Trophoblast cell (in vitro differentiated cells and primary cell): ENCODE data around the gene PHACTR1.

Experiments
- DNase-seq, 2 donors: peaks; one replicate each; pipeline ENCODE4 v3.0.0-alpha.2; 2016
- H2AFZ ChIP-seq: 2 replicates; pipeline ENCODE4 v1.6.1; 2013; ENCODE audit warnings: low read length, moderate library complexity, mild to moderate bottlenecking; ENCODE audit not compliant: insufficient read depth, poor library complexity
- H2AK5ac ChIP-seq: 2 replicates; pipeline ENCODE4 v1.6.1; 2013; ENCODE audit warnings: mild to moderate bottlenecking, low read length
- H2BK120ac ChIP-seq: 2 replicates; pipeline ENCODE4 v1.6.1; 2013; ENCODE audit warnings: low read length, mild to moderate bottlenecking, moderate library complexity; ENCODE audit not compliant: insufficient read depth, poor library complexity
- H2BK12ac ChIP-seq: 2 replicates; pipeline ENCODE4 v1.6.1; 2013; ENCODE audit warnings: mild to moderate bottlenecking, low read length, moderate library complexity
- H2BK5ac ChIP-seq: 2 replicates; pipeline ENCODE4 v1.6.1; 2013; ENCODE audit warnings: low read length, low read depth, moderate library complexity, mild to moderate bottlenecking; ENCODE audit not compliant: poor library complexity
- H3K14ac ChIP-seq: 2 replicates; pipeline ENCODE4 v1.6.1; 2013; ENCODE audit warnings: mild to moderate bottlenecking, low read length
- H3K18ac ChIP-seq: 2 replicates; pipeline ENCODE4 v1.6.1; 2013; ENCODE audit warnings: mild to moderate bottlenecking, low read length
- H3K23ac ChIP-seq: 2 replicates; pipeline ENCODE4 v1.6.1; 2013; ENCODE audit warnings: low read length
- H3K27ac ChIP-seq: 2 replicates; pipeline ENCODE4 v1.5.1; 2013; ENCODE audit warnings: low read depth, mild to moderate bottlenecking, inconsistent platforms, low read length, moderate library complexity
- H3K27me3 ChIP-seq: 2 replicates; pipeline ENCODE4 v1.6.1; 2013; ENCODE audit warnings: inconsistent platforms, mild to moderate bottlenecking, low read length, moderate library complexity; ENCODE audit not compliant: insufficient read depth
- H3K36me3 ChIP-seq, 2 experiments: 1 replicate in 1 of 2; 2 replicates in 1 of 2; pipeline ENCODE4 v1.6.1; 2013; ENCODE audit warnings: low read length in 2 of 2, mild to moderate bottlenecking in 2 of 2, moderate library complexity in 1 of 2; ENCODE audit not compliant: insufficient read depth in 2 of 2, control insufficient read depth in 1 of 2
- H3K4ac ChIP-seq: 2 replicates; pipeline ENCODE4 v1.6.1; 2013; ENCODE audit warnings: low read depth, mild to moderate bottlenecking, low read length, moderate library complexity
- H3K4me1 ChIP-seq, 2 experiments: 1 replicate in 1 of 2; 2 replicates in 1 of 2; pipeline ENCODE4 v1.6.1; 2013; ENCODE audit warnings: low read length in 2 of 2, mild to moderate bottlenecking in 2 of 2, moderate library complexity in 1 of 2; ENCODE audit not compliant: insufficient read depth in 2 of 2, control insufficient read depth in 1 of 2
- H3K4me2 ChIP-seq: 2 replicates; pipeline ENCODE4 v1.6.1; 2013; ENCODE audit warnings: inconsistent platforms, mild to moderate bottlenecking, low read length, moderate library complexity
- H3K4me3 ChIP-seq: 2 replicates; pipeline ENCODE4 v1.5.1; 2013; ENCODE audit warnings: mild to moderate bottlenecking, low read depth, low read length, inconsistent platforms
- H3K79me1 ChIP-seq: one replicate; pipeline ENCODE4 v1.6.1; 2013; ENCODE audit warnings: low read length
- H3K79me2 ChIP-seq: 2 replicates; pipeline ENCODE4 v1.6.1; 2013; ENCODE audit warnings: low read length, mild to moderate bottlenecking; ENCODE audit not compliant: control insufficient read depth, insufficient read depth, poor library complexity
- H3K9ac ChIP-seq: 2 replicates; pipeline ENCODE4 v1.6.1; 2013; ENCODE audit warnings: mild to moderate bottlenecking, low read length
- H3K9me3 ChIP-seq: 2 replicates; pipeline ENCODE4 v1.6.1; 2013; ENCODE audit warnings: low read depth, mild to moderate bottlenecking, control low read depth, inconsistent platforms, low read length; ENCODE audit not compliant: insufficient read depth
- H4K12ac ChIP-seq: 2 replicates; pipeline ENCODE4 v1.6.1; 2013; ENCODE audit warnings: low read depth, mild to moderate bottlenecking, low read length, moderate library complexity
- H4K8ac ChIP-seq: 2 replicates; pipeline ENCODE4 v1.6.1; 2013; ENCODE audit warnings: low read depth, mild to moderate bottlenecking, low read length, moderate library complexity
- H4K91ac ChIP-seq: one replicate; pipeline ENCODE4 v1.6.1; 2013; ENCODE audit warnings: low read depth, mild to moderate bottlenecking, low read length, moderate library complexity
- WGBS: extraction: QIAGEN DNeasy Blood & Tissue Kit; methylation state at CpG from one replicate; pipeline ENCODE4 v1.1.7; 2013; ENCODE audit warnings: missing lambda C conversion rate; ENCODE audit not compliant: insufficient read length, insufficient coverage; ENCODE audit errors: extremely low coverage; 5-methylcytosine and 5-hydroxymethylcytosine counted together

PHACTR1 gene

GRCh38 chr6:12717356-12717755 lies 789 bp downstream of the PHACTR1 start:
- Histone ChIP-seq H3K14ac (no peak overlapping the region), H3K18ac (no peak overlapping the region), H3K4ac (no peak overlapping the region), H3K27ac (no peak overlapping the region), H3K36me3 (no peaks in the 10 kb centered on the region), H4K91ac (no peak overlapping the region), H3K79me2 (no peaks in the 10 kb centered on the region), H3K79me1 (no peaks in the 10 kb centered on the region), H2AFZ (no peak overlapping the region), H3K4me1 (no peaks in the 10 kb centered on the region), H4K12ac (no peak overlapping the region), H2BK5ac (no peak overlapping the region), H2BK120ac (no peak overlapping the region), H3K9me3 (no peaks in the 10 kb centered on the region), H4K8ac (no peak overlapping the region), H3K9ac (no peak overlapping the region), H3K23ac (no peak overlapping the region), H2AK5ac (no peak overlapping the region), H3K4me3 (no peak overlapping the region), H3K27me3 (no peaks in the 10 kb centered on the region), H2BK12ac (no peak overlapping the region), H3K4me2 (no peak overlapping the region)
- no CpG with 5 or more reads among the region's 9 CpGs for WGBS
- DNase-seq, result peak in 1 of 2 donors; percentile 57

DNA sequence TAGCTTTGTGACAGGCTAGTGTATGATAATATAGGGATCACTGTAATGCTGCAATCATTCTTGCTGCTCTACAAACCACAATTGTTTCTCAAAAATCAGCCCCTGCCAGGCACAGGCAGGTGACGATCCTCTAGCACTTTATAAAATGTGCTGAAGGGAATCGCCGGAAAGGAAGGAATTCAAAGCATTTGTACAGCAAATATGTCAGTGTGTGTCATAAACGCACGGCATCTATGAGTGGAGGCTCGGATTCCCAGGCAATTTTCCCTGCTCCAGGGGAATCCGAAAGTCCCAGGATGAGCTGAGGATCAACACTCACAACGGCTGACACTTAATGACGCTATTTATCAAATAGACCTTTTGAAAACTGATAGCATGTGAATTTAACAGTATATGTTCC lies 1.4 kb downstream of the PHACTR1 start:
- Histone ChIP-seq H4K91ac (no peak overlapping the region), H2BK12ac (no peak overlapping the region), H3K4me1 (no peaks in the 10 kb centered on the region), H4K12ac (no peak overlapping the region), H2AK5ac (no peak overlapping the region), H3K4me2 (no peak overlapping the region), H3K9me3 (no peaks in the 10 kb centered on the region), H3K27me3 (no peaks in the 10 kb centered on the region), H3K18ac (no peak overlapping the region), H4K8ac (no peak overlapping the region), H3K23ac (no peak overlapping the region), H2BK5ac (no peak overlapping the region), H3K9ac (no peak overlapping the region), H3K14ac (no peak overlapping the region), H3K27ac (no peak overlapping the region), H3K4ac (no peak overlapping the region), H3K79me1 (no peaks in the 10 kb centered on the region), H3K36me3 (no peaks in the 10 kb centered on the region), H3K79me2 (no peaks in the 10 kb centered on the region), H2BK120ac (no peak overlapping the region), H2AFZ (no peak overlapping the region), H3K4me3 (no peak overlapping the region)
- peak; percentile 80 to 91 for DNase-seq
- WGBS, result no CpG with 5 or more reads among the region's 9 CpGs

GRCh38 chr6:12719017-12719416 lies 2.5 kb downstream of the PHACTR1 start:
- no peak for DNase-seq
- Histone ChIP-seq H3K79me1 (no peaks in the 10 kb centered on the region), H3K27me3 (no peaks in the 10 kb centered on the region), H2AK5ac (no peak overlapping the region), H4K8ac (no peak overlapping the region), H4K12ac (no peak overlapping the region), H3K4me2 (no peak overlapping the region), H3K14ac (no peak overlapping the region), H2BK120ac (no peak overlapping the region), H3K18ac (no peak overlapping the region), H2AFZ (no peak overlapping the region), H2BK5ac (no peak overlapping the region), H3K4me3 (no peak overlapping the region), H3K27ac (no peak overlapping the region), H3K36me3 (no peaks in the 10 kb centered on the region), H3K4me1 (no peaks in the 10 kb centered on the region), H3K9ac (no peak overlapping the region), H2BK12ac (no peak overlapping the region), H3K23ac (no peak overlapping the region), H4K91ac (no peak overlapping the region), H3K9me3 (no peaks in the 10 kb centered on the region), H3K4ac (no peak overlapping the region), H3K79me2 (no peaks in the 10 kb centered on the region)
- no CpG with 5 or more reads among the region's 3 CpGs for WGBS

GRCh38 chr6:12720310-12720709 lies 3.7 kb downstream of the PHACTR1 start:
- H3K14ac ChIP-seq, result no peak overlapping the region
- H3K4me3 ChIP-seq, result no peak overlapping the region
- H2AFZ ChIP-seq, result no peak overlapping the region
- no peak overlapping the region for H3K4me2 ChIP-seq
- no peak overlapping the region for H3K18ac ChIP-seq
- no peak overlapping the region for H4K91ac ChIP-seq
- H2BK120ac ChIP-seq, result no peak overlapping the region
- no peak overlapping the region for H2AK5ac ChIP-seq
- no peak overlapping the region for H3K27ac ChIP-seq
- WGBS, result no CpG with 5 or more reads among the region's 7 CpGs
- H4K8ac ChIP-seq, result no peak overlapping the region
- H3K9me3 ChIP-seq, result no peaks in the 10 kb centered on the region
- no peaks in the 10 kb centered on the region for H3K79me1 ChIP-seq
- H3K23ac ChIP-seq, result no peak overlapping the region
- H3K36me3 ChIP-seq, result no peaks in the 10 kb centered on the region
- no peak overlapping the region for H2BK12ac ChIP-seq
- H3K4ac ChIP-seq, result no peak overlapping the region
- no peaks in the 10 kb centered on the region for H3K27me3 ChIP-seq
- H3K9ac ChIP-seq, result no peak overlapping the region
- no peak overlapping the region for H4K12ac ChIP-seq
- no peak overlapping the region for H2BK5ac ChIP-seq
- H3K4me1 ChIP-seq, result no peaks in the 10 kb centered on the region
- no peaks in the 10 kb centered on the region for H3K79me2 ChIP-seq
- DNase-seq, result no peak
